KMS-11 (cell line): ENCODE measurements around the gene ZNF770.

Experiments
- H2AFZ ChIP-seq: fragments of 200-600 bp; sonication (generic); 2 replicates; pipeline ENCODE4 v1.6.1; 2016; ENCODE audit warnings: antibody characterized with exemption, mixed run types, low read depth
- H3K27ac ChIP-seq: fragments of 200-600 bp; sonication (generic); 2 replicates; pipeline ENCODE4 v1.6.1; 2016; ENCODE audit warnings: mild to moderate bottlenecking, mixed run types
- H3K27me3 ChIP-seq: fragments of 200-600 bp; sonication (generic); 2 replicates; pipeline ENCODE4 v1.6.1; 2017; ENCODE audit warnings: mild to moderate bottlenecking, low read depth, mixed run types, moderate library complexity; ENCODE audit not compliant: insufficient read depth
- H3K36me3 ChIP-seq: fragments of 200-600 bp; sonication (generic); 2 replicates; pipeline ENCODE4 v1.6.1; 2017; ENCODE audit warnings: mild to moderate bottlenecking, mixed run types; ENCODE audit not compliant: insufficient read depth
- H3K4me1 ChIP-seq: fragments of 200-600 bp; sonication (generic); 2 replicates; pipeline ENCODE4 v1.6.1; 2016; ENCODE audit warnings: mild to moderate bottlenecking, low read depth, mixed run types; ENCODE audit not compliant: poor library complexity, severe bottlenecking
- H3K4me2 ChIP-seq: fragments of 200-600 bp; sonication (generic); 2 replicates; pipeline ENCODE4 v1.7.0; 2016; ENCODE audit warnings: mild to moderate bottlenecking, mixed run types
- H3K4me3 ChIP-seq: fragments of 200-600 bp; sonication (generic); IDR thresholded peaks from 2 replicates; pipeline ENCODE4 v1.6.1; 2017; ENCODE audit warnings: low read depth, low read length, mixed read lengths; ENCODE audit not compliant: insufficient read depth
- H3K79me2 ChIP-seq: fragments of 200-600 bp; sonication (generic); 2 replicates; pipeline ENCODE4 v1.6.1; 2016; ENCODE audit warnings: low read depth, mixed run types; ENCODE audit not compliant: insufficient read depth
- H3K9ac ChIP-seq: fragments of 200-600 bp; sonication (generic); 2 replicates; pipeline ENCODE4 v1.6.1; 2016; ENCODE audit warnings: mild to moderate bottlenecking, mixed run types
- H4K20me1 ChIP-seq: fragments of 200-600 bp; sonication (generic); 2 replicates; pipeline ENCODE4 v1.6.1; 2016; ENCODE audit warnings: mild to moderate bottlenecking, mixed run types; ENCODE audit not compliant: insufficient read depth
- CTCF ChIP-seq: fragments of 200-600 bp; sonication (generic); conservative IDR thresholded peaks from 2 replicates; pipeline ENCODE4 v1.6.1; 2017; ENCODE audit warnings: low read depth, mild to moderate bottlenecking, antibody characterized with exemption, low read length, moderate library complexity, mixed read lengths

The ZNF770 gene

GRCh38 chr15:34986771-34987480, 1.2 kb downstream of the ZNF770 start:
- peaks cover 29% of the 10 kb centered on the region for H3K4me1 ChIP-seq
- no peak overlapping the region for H3K4me3 ChIP-seq
- H3K27ac ChIP-seq = peak overlapping the region; percentile 82; the same call in 1 of the 2 replicates
- H3K4me2 ChIP-seq = peak overlapping the region; percentile 91
- no peaks in the 10 kb centered on the region for H3K36me3 ChIP-seq
- H3K9ac ChIP-seq = peak overlapping the region; percentile 91
- H2AFZ ChIP-seq = no peak overlapping the region
- H3K79me2 ChIP-seq = peaks cover 42% of the 10 kb centered on the region
- TF ChIP-seq CTCF = no peak
- H4K20me1 ChIP-seq = no peaks in the 10 kb centered on the region
- H3K27me3 ChIP-seq = no peaks in the 10 kb centered on the region

- H3K4me1 ChIP-seq = peaks cover 29% of the 10 kb centered on the region
- peaks cover 42% of the 10 kb centered on the region for H3K79me2 ChIP-seq
- H3K4me3 ChIP-seq = no peak overlapping the region
- H2AFZ ChIP-seq = no peak overlapping the region
- TF ChIP-seq CTCF = no peak
- H3K4me2 ChIP-seq = peak overlapping the region; percentile 91
- H4K20me1 ChIP-seq = no peaks in the 10 kb centered on the region
- no peak overlapping the region for H3K27ac ChIP-seq
- H3K9ac ChIP-seq = no peak overlapping the region; the same call in 1 of the 2 replicates
- H3K27me3 ChIP-seq = no peaks in the 10 kb centered on the region
- no peaks in the 10 kb centered on the region for H3K36me3 ChIP-seq
Measured at GRCh38 chr15:34986326-34986725, 1.8 kb downstream of the ZNF770 start.

GRCh38 chr15:34984889-34985630, 3.0 kb downstream of the ZNF770 start:
- H3K79me2 ChIP-seq = peaks cover 42% of the 10 kb centered on the region
- H4K20me1 ChIP-seq = no peaks in the 10 kb centered on the region
- no peaks in the 10 kb centered on the region for H3K36me3 ChIP-seq
- no peak overlapping the region for H3K9ac ChIP-seq
- peaks cover 29% of the 10 kb centered on the region for H3K4me1 ChIP-seq
- H3K27me3 ChIP-seq = no peaks in the 10 kb centered on the region
- no peak for TF ChIP-seq CTCF
- H3K27ac ChIP-seq = no peak overlapping the region
- H2AFZ ChIP-seq = no peak overlapping the region
- H3K4me2 ChIP-seq = peak overlapping the region; percentile 91; the same call in 1 of the 2 replicates
- no peak overlapping the region for H3K4me3 ChIP-seq

GRCh38 chr15:34976743-34977142, 11.3 kb downstream of the ZNF770 start:
- H3K9ac ChIP-seq = no peak overlapping the region
- no peak overlapping the region for H2AFZ ChIP-seq
- H3K36me3 ChIP-seq = no peaks in the 10 kb centered on the region
- no peaks in the 10 kb centered on the region for H3K79me2 ChIP-seq
- no peaks in the 10 kb centered on the region; the same call in 1 of the 2 replicates for H4K20me1 ChIP-seq
- H3K4me2 ChIP-seq = no peak overlapping the region
- H3K27ac ChIP-seq = no peak overlapping the region
- no peak for TF ChIP-seq CTCF
- H3K27me3 ChIP-seq = no peaks in the 10 kb centered on the region
- no peak overlapping the region for H3K4me3 ChIP-seq
- no peaks in the 10 kb centered on the region for H3K4me1 ChIP-seq
